ENCODE data around the gene RRM2.
A peak's percentile ranks its signal among the peaks of the same experiment; 100 is the strongest.
"Not testable (repeated sequence)": the region's sequence is repeated elsewhere in the genome, so short reads cannot be mapped to it uniquely, and the experiment has no call there.

The RRM2 gene

GRCh38 chr2:10091182-10091888 is 31.2 kb upstream of the RRM2 start:
- DNase-seq (ENCODE audit: low read depth in 1 of 2, low spot score in 1 of 2) = no peak

DNA sequence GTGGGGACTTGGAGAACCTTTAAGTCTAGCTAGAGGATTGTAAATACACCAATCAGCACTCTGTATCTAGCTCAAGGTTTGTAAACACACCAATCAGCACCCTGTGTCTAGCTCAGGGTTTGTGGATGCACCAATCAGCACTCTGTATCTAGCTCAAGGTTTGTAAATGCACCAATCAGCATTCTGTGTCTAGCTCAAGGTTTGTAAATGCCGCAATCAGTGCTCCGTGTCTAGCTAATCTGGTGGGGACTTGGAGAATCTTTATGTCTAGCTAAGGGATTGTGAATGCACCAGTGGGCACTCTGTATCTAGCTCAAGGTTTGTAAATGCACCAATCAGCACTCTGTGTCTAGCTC is 30.7 kb upstream of the RRM2 start:
- not testable (repeated sequence) for DNase-seq (ENCODE audit: low read depth in 1 of 2, low spot score in 1 of 2)

GRCh38 chr2:10094271-10094814 is 28.2 kb upstream of the RRM2 start:
- no peak for DNase-seq (ENCODE audit: low read depth in 1 of 2, low spot score in 1 of 2)

- DNase-seq (ENCODE audit: low read depth in 1 of 2, low spot score in 1 of 2) = no peak
Observed at GRCh38 chr2:10095175-10095574, 27.4 kb upstream of the RRM2 start.

DNA sequence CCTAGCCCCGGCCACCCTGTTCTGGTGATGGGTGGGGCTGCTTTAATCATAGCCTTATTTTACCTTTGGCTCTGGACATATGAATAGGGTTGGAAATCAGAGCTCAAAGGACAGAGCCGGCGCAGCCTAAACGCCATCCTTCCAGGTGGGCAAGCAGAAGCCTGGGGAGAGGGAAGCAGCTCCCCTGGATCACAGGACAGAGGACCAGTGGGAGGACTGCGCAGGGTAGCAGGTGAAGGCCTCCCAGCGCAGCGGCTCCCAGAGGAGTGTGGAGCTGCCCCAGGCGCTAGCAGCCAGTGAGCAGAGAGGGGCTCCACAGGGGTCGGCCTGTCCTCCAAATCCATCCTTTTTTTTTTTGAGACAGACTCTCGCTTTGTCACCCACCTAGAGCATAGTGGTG is 25.9 kb upstream of the RRM2 start:
- no peak for DNase-seq (ENCODE audit: low read depth in 1 of 2, low spot score in 1 of 2)

DNA sequence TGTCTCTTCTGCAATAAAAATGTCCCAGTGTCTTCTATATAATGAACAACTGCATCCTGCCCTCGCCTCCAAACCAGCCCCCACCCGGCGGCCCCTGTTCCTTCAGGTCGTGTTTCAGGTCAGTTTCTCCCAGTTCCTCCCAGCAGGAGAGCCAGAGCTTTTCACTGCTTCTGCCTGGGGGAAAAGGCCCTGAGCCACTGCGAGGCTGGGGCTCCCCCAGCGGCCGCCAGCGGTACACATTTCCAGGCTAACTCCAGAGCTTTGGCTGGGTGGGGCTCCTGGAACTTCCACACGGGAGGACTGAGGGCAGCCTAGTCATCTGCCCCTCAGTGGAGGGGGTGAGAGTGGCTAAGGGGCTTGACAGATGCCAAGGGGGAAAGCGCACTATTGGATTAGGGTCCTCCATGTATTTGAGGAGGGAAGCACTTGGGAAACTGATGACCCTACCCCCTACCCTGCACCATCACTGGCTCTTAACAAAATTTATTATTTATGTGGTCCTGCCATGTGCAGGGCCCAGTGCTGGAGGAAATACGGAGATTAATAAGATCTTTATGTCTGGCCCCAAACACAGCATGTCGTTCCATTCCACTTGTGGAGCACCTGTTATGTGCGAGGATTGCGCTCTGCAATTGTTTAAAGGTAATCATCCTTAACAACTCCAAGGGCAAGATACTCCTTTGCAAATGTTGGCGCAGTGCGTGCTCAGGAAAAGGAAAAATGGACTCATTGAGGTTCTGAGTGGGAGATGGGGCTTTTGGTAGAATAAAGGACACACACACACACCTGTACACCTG is 25.0 kb upstream of the RRM2 start:
- no peak for DNase-seq (ENCODE audit: low read depth in 1 of 2, low spot score in 1 of 2)

DNA sequence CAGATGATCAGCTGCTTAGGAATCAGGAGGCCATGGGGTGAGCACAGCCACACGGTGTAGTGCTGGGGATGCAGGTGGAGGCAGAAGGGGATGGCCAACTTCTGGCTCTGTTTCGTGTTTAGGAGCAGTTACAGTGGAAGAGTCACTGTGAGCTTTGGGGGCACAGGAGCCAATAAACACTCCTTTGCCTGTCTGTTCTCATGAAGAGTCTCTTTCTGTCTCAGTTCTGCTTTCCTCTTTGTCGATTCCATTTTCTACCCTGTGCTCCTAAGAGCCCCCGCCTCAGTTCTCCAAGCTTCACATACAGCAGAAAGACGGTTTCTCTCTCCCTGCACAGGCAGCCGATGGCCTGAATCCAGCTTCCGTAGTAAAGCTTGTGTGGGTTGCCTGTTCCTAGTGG is 21.0 kb upstream of the RRM2 start:
- DNase-seq (ENCODE audit: low read depth in 1 of 2, low spot score in 1 of 2) = no peak

- DNase-seq (ENCODE audit: low read depth in 1 of 2, low spot score in 1 of 2) = no peak
Observed at GRCh38 chr2:10103179-10103578, 19.4 kb upstream of the RRM2 start.

- DNase-seq (ENCODE audit: low read depth in 1 of 2, low spot score in 1 of 2) = not testable (repeated sequence)
Observed at GRCh38 chr2:10104906-10105305, 17.6 kb upstream of the RRM2 start.

DNA sequence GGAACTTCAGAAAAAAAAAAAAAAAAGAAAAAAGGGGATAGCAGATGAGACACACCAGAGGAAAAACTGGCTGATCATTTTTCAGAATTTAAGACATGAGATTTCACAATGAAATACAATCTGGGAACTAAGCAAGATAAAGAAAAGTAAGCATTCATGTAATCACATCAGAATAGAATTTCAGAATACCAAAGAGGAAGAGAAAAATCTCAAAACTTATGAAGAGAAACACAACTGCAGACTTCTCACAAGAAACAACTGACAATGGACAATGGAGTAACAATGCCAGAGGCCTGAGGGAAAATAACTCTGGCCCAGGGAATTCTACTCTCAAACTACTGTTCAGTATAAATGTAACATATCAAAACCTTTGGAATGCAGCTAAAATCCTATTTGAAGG is 13.2 kb upstream of the RRM2 start:
- DNase-seq (ENCODE audit: low read depth in 1 of 2, low spot score in 1 of 2) = no peak

DNA sequence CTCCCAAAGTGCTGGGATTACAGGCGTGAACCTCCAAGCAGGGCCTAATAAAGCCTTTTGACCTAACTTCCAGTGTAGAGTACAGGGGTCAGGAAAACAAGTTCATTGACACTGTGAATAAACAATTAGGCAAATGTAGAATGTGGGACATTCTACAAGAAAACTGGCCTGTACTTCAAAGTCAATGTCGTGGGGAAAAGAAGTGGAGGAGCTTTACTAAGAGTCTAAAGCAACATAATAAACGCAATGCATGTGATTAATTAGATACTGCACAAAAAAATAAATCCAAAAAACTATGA is 3.6 kb upstream of the RRM2 start:
- no peak for DNase-seq (ENCODE audit: low read depth in 1 of 2, low spot score in 1 of 2)

GRCh38 chr2:10119601-10120157 is 2.9 kb upstream of the RRM2 start:
- no peak for DNase-seq (ENCODE audit: low read depth in 1 of 2, low spot score in 1 of 2)

- peak; percentile 87 to 91 for DNase-seq (ENCODE audit: low read depth in 1 of 2, low spot score in 1 of 2)
Observed at GRCh38 chr2:10120158-10120876, 2.2 kb upstream of the RRM2 start.

DNA sequence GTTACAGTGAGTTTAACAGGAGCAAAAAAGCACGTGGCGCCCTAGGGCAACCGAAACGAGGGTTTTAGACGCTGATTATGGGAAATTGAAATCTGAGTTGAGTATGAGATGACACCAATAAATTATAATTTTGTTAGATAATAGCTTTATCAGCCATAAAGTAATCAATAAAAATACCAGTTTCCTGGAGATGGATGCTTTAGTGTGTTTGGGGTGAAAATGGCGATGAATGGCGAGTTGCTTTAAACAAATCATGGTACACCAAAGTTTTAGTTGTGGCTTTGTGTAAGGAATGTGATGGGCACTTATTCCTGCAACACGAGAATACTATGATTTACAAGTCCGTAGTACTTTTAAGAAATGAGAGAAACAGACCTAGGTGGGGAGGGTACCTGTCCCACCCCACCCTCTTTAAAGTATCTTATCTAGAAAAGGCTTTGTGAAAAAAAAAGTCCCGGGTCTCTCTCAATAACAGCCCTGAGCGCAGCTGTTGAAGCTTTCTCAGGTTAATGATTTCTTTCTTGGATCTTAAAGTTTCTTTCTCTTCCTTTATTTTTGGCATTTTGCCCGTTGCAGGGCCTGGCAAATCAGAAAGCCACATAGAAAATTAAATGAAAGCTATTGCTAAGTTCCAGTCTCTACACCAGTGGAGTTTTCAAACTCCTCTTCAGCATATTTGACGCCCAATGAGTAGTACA is 1.5 kb upstream of the RRM2 start:
- DNase-seq (ENCODE audit: low read depth in 1 of 2, low spot score in 1 of 2) = no peak

DNA sequence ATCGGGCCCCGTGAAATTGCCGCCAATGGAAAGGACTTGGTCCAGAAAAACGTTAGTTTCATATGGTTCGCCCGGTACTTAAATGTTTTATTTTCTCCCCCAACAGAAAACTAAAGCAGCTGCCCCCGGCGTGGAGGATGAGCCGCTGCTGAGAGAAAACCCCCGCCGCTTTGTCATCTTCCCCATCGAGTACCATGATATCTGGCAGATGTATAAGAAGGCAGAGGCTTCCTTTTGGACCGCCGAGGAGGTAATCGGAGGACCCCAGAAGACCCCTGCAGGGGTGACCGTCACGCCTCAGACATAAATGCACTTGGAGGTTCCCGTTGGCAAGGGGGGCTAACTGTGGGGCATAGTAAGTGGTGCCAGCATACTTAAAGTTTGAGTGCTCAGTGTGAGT is 742 bp downstream of the RRM2 start:
- DNase-seq (ENCODE audit: low read depth in 1 of 2, low spot score in 1 of 2) = no peak

GRCh38 chr2:10124538-10125045 is 2.1 kb downstream of the RRM2 start:
- peak in 1 of 2 donors; percentile 51 for DNase-seq (ENCODE audit: low read depth in 1 of 2, low spot score in 1 of 2)

- DNase-seq (ENCODE audit: low read depth in 1 of 2, low spot score in 1 of 2) = no peak
Observed at GRCh38 chr2:10125842-10126631, 3.5 kb downstream of the RRM2 start.

DNA sequence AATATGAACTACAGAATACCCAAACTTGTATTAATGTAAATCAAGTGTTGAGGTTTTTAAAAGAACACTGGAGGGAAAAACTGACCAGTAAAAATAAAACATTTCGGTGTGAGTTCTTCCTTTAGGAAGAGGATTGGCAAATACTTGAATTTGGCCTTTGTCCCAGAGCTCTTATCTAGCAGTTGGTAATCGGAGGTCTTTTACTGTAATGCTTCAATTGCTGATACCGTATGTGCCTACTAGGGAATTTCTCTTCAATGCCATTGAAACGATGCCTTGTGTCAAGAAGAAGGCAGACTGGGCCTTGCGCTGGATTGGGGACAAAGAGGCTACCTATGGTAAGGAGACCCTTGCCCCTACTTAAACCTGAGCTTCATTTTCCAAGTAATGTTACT is 4.1 kb downstream of the RRM2 start:
- DNase-seq (ENCODE audit: low read depth in 1 of 2, low spot score in 1 of 2) = no peak

DNA sequence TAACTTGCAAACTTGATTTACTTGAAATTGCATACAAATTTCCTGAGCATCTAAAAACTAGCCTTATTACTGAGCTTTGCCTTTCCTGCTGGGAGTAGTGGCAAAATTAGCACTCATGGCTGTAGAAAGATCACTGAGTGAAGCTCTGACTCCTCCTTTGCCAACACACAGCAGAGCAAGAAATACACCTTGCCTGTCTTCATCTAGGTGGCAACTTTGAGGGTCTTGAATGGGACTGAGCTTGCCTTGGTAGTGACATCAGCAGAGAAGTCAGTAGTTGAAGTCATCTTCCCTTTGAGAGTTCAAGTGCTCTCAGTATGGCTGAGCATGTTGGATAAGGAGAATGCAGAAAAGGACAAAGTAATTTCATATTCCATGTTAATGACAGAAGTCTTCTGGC is 5.9 kb downstream of the RRM2 start:
- no peak for DNase-seq (ENCODE audit: low read depth in 1 of 2, low spot score in 1 of 2)

DNA sequence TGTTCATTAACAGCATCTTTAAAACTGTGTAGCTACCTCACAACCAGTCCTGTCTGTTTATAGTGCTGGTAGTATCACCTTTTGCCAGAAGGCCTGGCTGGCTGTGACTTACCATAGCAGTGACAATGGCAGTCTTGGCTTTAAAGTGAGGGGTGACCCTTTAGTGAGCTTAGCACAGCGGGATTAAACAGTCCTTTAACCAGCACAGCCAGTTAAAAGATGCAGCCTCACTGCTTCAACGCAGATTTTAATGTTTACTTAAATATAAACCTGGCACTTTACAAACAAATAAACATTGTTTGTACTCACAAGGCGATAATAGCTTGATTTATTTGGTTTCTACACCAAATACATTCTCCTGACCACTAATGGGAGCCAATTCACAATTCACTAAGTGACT is 7.0 kb downstream of the RRM2 start:
- no peak for DNase-seq (ENCODE audit: low read depth in 1 of 2, low spot score in 1 of 2)

Data from activated CD4-positive, alpha-beta T cell treated with anti-CD3 and anti-CD28 coated beads, Interleukin-2, amount 50 U/mL, for 24 hours (primary cell).